Left lung (tissue), 10 donors: ENCODE results near the gene PCNT. TPM values are rescaled to one million over a fixed set of nuclear protein-coding genes. Genes with fewer than 3 reads are reported as not detected.

Experiments used
- ATAC-seq: fragments of 200-7000 bp; cut with Tn5 transposase; one replicate; pipeline ENCODE4 v1.9.1; 2020; ENCODE audit warnings: moderate library complexity
- DNase-seq, 4 donors: peaks; one replicate each; pipeline ENCODE4 v3.0.0-alpha.2; 2013 to 2020
- H3K27ac ChIP-seq, 2 donors: fragments of 200-600 bp; sonication (generic) in 1 of 2; one replicate each; pipeline versions ENCODE4 v1.5.0 to v1.8.0; 2020 to 2021
- H3K27me3 ChIP-seq, 2 donors: fragments of 200-600 bp; sonication (generic) in 1 of 2; one replicate each; pipeline versions ENCODE4 v1.5.0 to v1.8.0; 2020 to 2021
- H3K36me3 ChIP-seq, 2 donors: fragments of 200-600 bp; sonication (generic) in 1 of 2; one replicate each; pipeline versions ENCODE4 v1.5.0 to v1.8.0; 2020 to 2021
- H3K4me1 ChIP-seq, 2 donors: fragments of 200-600 bp; one replicate each; pipeline ENCODE4 v1.8.0; 2021
- H3K4me3 ChIP-seq, 2 donors: fragments of 200-600 bp; sonication (generic) in 1 of 2; one replicate each; pipeline versions ENCODE4 v1.5.0 to v1.8.0; 2020 to 2021; ENCODE audit warnings: mild to moderate bottlenecking in 1 of 2
- H3K9me3 ChIP-seq, 2 donors: fragments of 200-600 bp; sonication (generic) in 1 of 2; one replicate each; pipeline versions ENCODE4 v1.5.0 to v1.8.0; 2020 to 2021
- CTCF ChIP-seq, 2 donors: fragments of 200-600 bp; sonication (generic) in 1 of 2; IDR thresholded peaks; one replicate each; pipeline versions ENCODE4 v1.5.0 to v1.8.0; 2021; ENCODE audit warnings: antibody characterized with exemption in 2 of 2
- intact Hi-C, 2 donors: fragments of 100-400 bp; cut with DNase I; formaldehyde crosslinking; loops; one replicate each; pipeline versions ENCODE4 v1.11.2 to v1.14.2; 2022
- polyA plus RNA-seq, 6 donors: library from polyadenylated mRNA; unstranded; fragments of 120-200 nt; gene quantifications; one replicate each; pipeline ENCODE4 v1.2.1, GENCODE V29; 2013; ENCODE audit not compliant: insufficient read length in 6 of 6
- total RNA-seq, 2 donors: library from RNA; stranded (reverse); fragmentation: NEBNext Ultra II Directional; extraction: Animal tissue kit (Norgen Biotek cat#: 25700); gene quantifications; one replicate each; pipeline ENCODE4 v1.2.1, GENCODE V29; 2021
- donor health status: DM: no; HTN: yes; CAD: no.
- donor health status: DM: no; HTN: no; CAD: no.

PCNT gene
- total and polyA plus RNA-seq, 8 donors = 25.7 to 35.4 (median 32.4) TPM

- DNase-seq (peak in 1 of 4 donors; percentile 79), ATAC-seq (peak; percentile 72)
- intact Hi-C loops = no loop called here
Observed at GRCh38 chr21:46297338-46298271, 26.4 kb upstream of the PCNT start.

GRCh38 chr21:46299167-46299566 lies 24.8 kb upstream of the PCNT start:
- Histone ChIP-seq H3K27me3 (peaks cover 0 to 20% of the 10 kb centered on the region in 2 donors), H3K9me3 (no peaks in the 10 kb centered on the region), H3K4me1 (peaks cover 0 to 21% of the 10 kb centered on the region in 2 donors), H3K27ac (no peak overlapping the region), H3K36me3 (peaks cover 0 to 20% of the 10 kb centered on the region in 2 donors), H3K4me3 (no peak overlapping the region)
- ATAC-seq (no peak), DNase-seq (no peak)
- intact Hi-C loops = no loop called here
- TF ChIP-seq CTCF (IDR thresholded peaks at IDR 0.05) = no peak

More at GRCh38 chr21:46297338-46298271, 26.4 kb upstream of the PCNT start:
- peak overlapping the region; percentile 20 to 55 for H3K27ac ChIP-seq
- peaks cover 0 to 19% of the 10 kb centered on the region in 2 donors for H3K36me3 ChIP-seq
- no peak for TF ChIP-seq CTCF (IDR thresholded peaks at IDR 0.05)
- peaks cover 0 to 20% of the 10 kb centered on the region in 2 donors for H3K27me3 ChIP-seq
- H3K4me1 ChIP-seq = peaks cover 0 to 21% of the 10 kb centered on the region in 2 donors
- peak overlapping the region; percentile 27 to 46 for H3K4me3 ChIP-seq
- no peaks in the 10 kb centered on the region for H3K9me3 ChIP-seq

- TF ChIP-seq CTCF (IDR thresholded peaks at IDR 0.05) = no peak
- no peak for ATAC-seq
Observed at GRCh38 chr21:46301759-46302158, 22.2 kb upstream of the PCNT start.

GRCh38 chr21:46304437-46304836 lies 19.5 kb upstream of the PCNT start:
- no peaks in the 10 kb centered on the region for H3K4me1 ChIP-seq
- TF ChIP-seq CTCF (IDR thresholded peaks at IDR 0.05) = no peak
- no peak for DNase-seq
- peaks cover 0 to 48% of the 10 kb centered on the region in 2 donors for H3K36me3 ChIP-seq
- no peaks in the 10 kb centered on the region for H3K9me3 ChIP-seq
- no peak for ATAC-seq
- intact Hi-C loops = no loop called here
- no peak overlapping the region for H3K4me3 ChIP-seq
- no peak overlapping the region for H3K27ac ChIP-seq
- no peaks in the 10 kb centered on the region for H3K27me3 ChIP-seq

More at GRCh38 chr21:46301759-46302158, 22.2 kb upstream of the PCNT start:
- Histone ChIP-seq H3K9me3 (no peaks in the 10 kb centered on the region), H3K4me1 (peaks cover 0 to 15% of the 10 kb centered on the region in 2 donors), H3K36me3 (peaks cover 0 to 38% of the 10 kb centered on the region in 2 donors), H3K27ac (no peak overlapping the region), H3K4me3 (no peak overlapping the region), H3K27me3 (peaks cover 0 to 15% of the 10 kb centered on the region in 2 donors)
- intact Hi-C loops = no loop called here
- DNase-seq = peak in 1 of 4 donors; percentile 61

- no peak overlapping the region for H3K4me3 ChIP-seq
- peaks cover 0 to 52% of the 10 kb centered on the region in 2 donors for H3K36me3 ChIP-seq
- H3K4me1 ChIP-seq = no peaks in the 10 kb centered on the region
- no peaks in the 10 kb centered on the region for H3K27me3 ChIP-seq
- ATAC-seq (no peak), DNase-seq (no peak)
- no peaks in the 10 kb centered on the region for H3K9me3 ChIP-seq
- intact Hi-C loops = no loop called here
- no peak for TF ChIP-seq CTCF (IDR thresholded peaks at IDR 0.05)
- H3K27ac ChIP-seq = no peak overlapping the region
Observed at GRCh38 chr21:46304955-46305354, 19.0 kb upstream of the PCNT start.
